Thyroid gland (tissue), 4 donors: Measurements from ENCODE around the gene MRPL54.

Experiments
- CTCF ChIP-seq, 6 experiments: fragments of 200-600 bp in 3 of 6; fragments of 450-650 bp in 3 of 6; sonication (generic) in 3 of 6; IDR thresholded peaks; one replicate each; pipeline ENCODE4 v1.5.1; 2016 to 2019; ENCODE audit warnings: antibody characterized with exemption in 6 of 6, mild to moderate bottlenecking in 2 of 6, inconsistent platforms in 1 of 6, moderate library complexity in 1 of 6
- POLR2A ChIP-seq, 2 donors: fragments of 450-650 bp; IDR thresholded peaks; one replicate each; pipeline ENCODE4 v1.6.1; 2017; ENCODE audit warnings: antibody characterized with exemption in 2 of 2, mild to moderate bottlenecking in 2 of 2, moderate library complexity in 1 of 2

- TF ChIP-seq CTCF (IDR thresholded peaks at IDR 0.05) = no peak
- TF ChIP-seq POLR2A (IDR thresholded peaks at IDR 0.05) = no peak
These were observed 41.5 kb downstream of the MRPL54 start for GRCh38 chr19:3803986-3804385.
